ENCODE results near the gene GRK5. TPM values are rescaled to one million over a fixed set of nuclear protein-coding genes. Genes with fewer than 3 reads are reported as not detected.
A peak's percentile ranks its signal among the peaks of the same experiment; 100 is the strongest.
"Not testable (repeated sequence)": the region's sequence is repeated elsewhere in the genome, so short reads cannot be mapped to it uniquely, and the experiment has no call there.

The GRK5 gene
- total RNA-seq, 2 donors from 2014 or later = 4.8 to 10.6 TPM

DNA sequence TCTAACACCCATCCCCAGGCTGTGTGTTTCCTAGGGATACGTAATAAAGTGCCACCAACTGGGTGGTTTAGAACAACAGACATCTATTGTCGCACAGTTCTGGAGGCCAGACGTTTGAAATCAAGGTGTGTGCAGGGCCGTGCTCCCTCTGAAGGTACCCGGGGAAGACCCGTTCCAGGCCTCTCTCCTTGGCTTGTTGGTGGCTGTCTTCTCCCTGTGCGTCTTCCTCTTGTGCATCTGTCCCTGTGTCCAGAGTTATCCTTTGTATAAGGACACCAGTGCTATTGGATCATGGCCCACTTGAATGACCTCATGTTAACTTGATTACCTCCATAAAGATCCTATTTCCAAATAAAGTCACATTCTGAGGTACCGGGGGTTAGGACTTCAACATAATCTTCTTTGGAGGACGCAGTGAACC lies 15.6 kb downstream of the GRK5 start:
- no peaks in the 10 kb centered on the region for H3K9me3 ChIP-seq
- 71% methylated on average over 9 of the region's 9 CpGs for WGBS
- TF ChIP-seq POLR2A (IDR thresholded peaks at IDR 0.05) = no peak
- no peak for TF ChIP-seq POLR2AphosphoS5 (IDR thresholded peaks at IDR 0.05)
- TF ChIP-seq, protein P1, sequence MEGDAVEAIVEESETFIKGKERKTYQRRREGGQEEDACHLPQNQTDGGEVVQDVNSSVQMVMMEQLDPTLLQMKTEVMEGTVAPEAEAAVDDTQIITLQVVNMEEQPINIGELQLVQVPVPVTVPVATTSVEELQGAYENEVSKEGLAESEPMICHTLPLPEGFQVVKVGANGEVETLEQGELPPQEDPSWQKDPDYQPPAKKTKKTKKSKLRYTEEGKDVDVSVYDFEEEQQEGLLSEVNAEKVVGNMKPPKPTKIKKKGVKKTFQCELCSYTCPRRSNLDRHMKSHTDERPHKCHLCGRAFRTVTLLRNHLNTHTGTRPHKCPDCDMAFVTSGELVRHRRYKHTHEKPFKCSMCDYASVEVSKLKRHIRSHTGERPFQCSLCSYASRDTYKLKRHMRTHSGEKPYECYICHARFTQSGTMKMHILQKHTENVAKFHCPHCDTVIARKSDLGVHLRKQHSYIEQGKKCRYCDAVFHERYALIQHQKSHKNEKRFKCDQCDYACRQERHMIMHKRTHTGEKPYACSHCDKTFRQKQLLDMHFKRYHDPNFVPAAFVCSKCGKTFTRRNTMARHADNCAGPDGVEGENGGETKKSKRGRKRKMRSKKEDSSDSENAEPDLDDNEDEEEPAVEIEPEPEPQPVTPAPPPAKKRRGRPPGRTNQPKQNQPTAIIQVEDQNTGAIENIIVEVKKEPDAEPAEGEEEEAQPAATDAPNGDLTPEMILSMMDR (IDR thresholded peaks at IDR 0.05) = no peak
- DNase-seq (ENCODE audit: low spot score) = no peak
- H3K27me3 ChIP-seq (replicated peaks; ENCODE audit: insufficient read depth) = no peaks in the 10 kb centered on the region
- H3K27ac ChIP-seq = peak overlapping the region; percentile 51 to 55
- intact Hi-C loops (cut with DNase I) = no loop called here
- H3K4me3 ChIP-seq = no peak overlapping the region
- no peaks in the 10 kb centered on the region for H3K36me3 ChIP-seq
- H3K4me1 ChIP-seq (replicated peaks) = no peaks in the 10 kb centered on the region

DNA sequence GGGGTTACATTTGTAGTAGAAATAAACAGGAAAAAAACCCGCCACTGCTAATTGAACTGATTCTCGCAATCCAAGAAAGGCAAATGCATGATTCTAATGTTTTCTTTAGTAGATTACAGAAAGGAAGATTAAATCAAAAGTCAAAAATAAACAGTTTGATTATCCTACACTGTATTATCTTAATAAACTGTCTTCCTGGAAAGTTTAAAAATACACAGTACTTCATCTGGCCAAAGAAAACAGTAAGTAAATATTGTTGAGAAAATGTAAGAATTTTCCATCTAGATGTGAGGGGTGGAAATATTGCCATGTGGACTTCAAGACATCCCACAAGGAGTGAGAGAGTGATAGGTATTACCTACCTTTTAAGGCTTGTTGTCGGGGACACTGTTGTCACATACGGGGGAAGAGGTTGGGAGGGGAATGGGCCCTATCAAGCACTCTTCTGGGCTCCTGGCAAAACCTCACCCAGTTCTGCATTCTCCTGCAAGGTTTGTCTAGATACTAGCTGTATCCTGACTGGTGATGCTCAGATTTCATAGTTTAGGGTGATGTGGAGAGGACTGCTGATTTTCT lies 17.8 kb downstream of the GRK5 start:
- Histone ChIP-seq H3K27ac (no peak overlapping the region), H3K4me3 (no peak overlapping the region), H3K9me3 (no peaks in the 10 kb centered on the region), H3K27me3 (replicated peaks; ENCODE audit: insufficient read depth) (no peaks in the 10 kb centered on the region), H3K36me3 (no peaks in the 10 kb centered on the region), H3K4me1 (replicated peaks) (no peaks in the 10 kb centered on the region)
- 71% methylated on average over 4 of the region's 4 CpGs for WGBS
- TF ChIP-seq, protein P1 (IDR thresholded peaks at IDR 0.05) = no peak
- TF ChIP-seq POLR2AphosphoS5 (IDR thresholded peaks at IDR 0.05) (no peak), POLR2A (IDR thresholded peaks at IDR 0.05) (no peak)
- no peak for DNase-seq (ENCODE audit: low spot score)
- intact Hi-C loops (cut with DNase I) = no loop called here

DNA sequence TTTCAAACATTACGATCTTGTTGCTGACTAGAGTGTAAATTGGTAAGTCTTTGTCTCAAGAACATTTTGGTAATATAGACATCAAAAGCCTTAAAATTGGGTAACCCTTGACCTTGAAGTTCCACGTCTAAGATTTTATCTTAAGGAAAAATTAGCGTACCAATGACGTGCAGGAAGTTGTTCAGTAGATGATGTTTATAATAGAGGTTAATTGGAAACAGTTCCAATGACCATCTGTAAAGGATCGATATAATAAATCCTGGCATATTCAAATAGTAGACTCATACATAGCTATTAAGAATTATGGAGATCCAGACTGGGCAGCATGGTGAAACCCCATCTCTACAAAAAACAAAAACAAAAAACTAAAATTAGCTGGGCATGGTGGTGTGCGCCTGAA lies 20.5 kb downstream of the GRK5 start:
- H3K9me3 ChIP-seq = no peaks in the 10 kb centered on the region
- intact Hi-C loops (cut with DNase I) = no loop called here

DNA sequence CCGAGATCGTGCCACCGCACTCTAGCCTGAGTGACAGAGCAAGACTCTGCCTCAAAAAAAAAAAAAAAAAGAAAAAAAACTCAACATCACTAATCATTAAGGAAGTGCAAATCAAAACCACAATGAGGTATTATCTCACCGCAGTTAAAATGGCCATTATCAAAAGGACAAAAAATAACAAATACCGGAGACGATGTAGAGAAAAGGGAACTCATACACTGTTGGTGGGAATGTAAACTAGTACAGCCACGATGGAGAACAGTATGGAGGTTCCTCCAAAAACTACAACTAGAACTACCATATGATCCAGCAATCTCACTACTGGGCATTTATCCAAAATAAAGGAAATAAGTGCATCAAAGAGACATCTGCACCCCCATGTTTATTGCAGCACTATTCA lies 24.3 kb downstream of the GRK5 start:
- H3K27ac ChIP-seq = no peak overlapping the region
- TF ChIP-seq, protein P1 (IDR thresholded peaks at IDR 0.05) = no peak
- TF ChIP-seq POLR2AphosphoS5 (IDR thresholded peaks at IDR 0.05) = no peak
- TF ChIP-seq POLR2A (IDR thresholded peaks at IDR 0.05) = no peak
- 87% methylated on average over 7 of the region's 7 CpGs for WGBS
- no peaks in the 10 kb centered on the region for H3K9me3 ChIP-seq
- no peak for DNase-seq (ENCODE audit: low spot score)
- no peak overlapping the region for H3K4me3 ChIP-seq
- no peaks in the 10 kb centered on the region for H3K4me1 ChIP-seq (replicated peaks)
- H3K27me3 ChIP-seq (replicated peaks; ENCODE audit: insufficient read depth) = no peaks in the 10 kb centered on the region
- intact Hi-C loops (cut with DNase I) = no loop called here
- no peaks in the 10 kb centered on the region for H3K36me3 ChIP-seq

More for the DNA sequence above, 20.5 kb downstream of the GRK5 start:
- WGBS = 88% methylated on average over 6 of the region's 6 CpGs
- Histone ChIP-seq H3K27ac (no peak overlapping the region), H3K36me3 (no peaks in the 10 kb centered on the region), H3K27me3 (replicated peaks; ENCODE audit: insufficient read depth) (no peaks in the 10 kb centered on the region), H3K4me3 (no peak overlapping the region), H3K4me1 (replicated peaks) (no peaks in the 10 kb centered on the region)
- no peak for DNase-seq (ENCODE audit: low spot score)
- TF ChIP-seq POLR2AphosphoS5 (IDR thresholded peaks at IDR 0.05) = no peak
- TF ChIP-seq, protein P1 (IDR thresholded peaks at IDR 0.05) = no peak
- TF ChIP-seq POLR2A (IDR thresholded peaks at IDR 0.05) = no peak

DNA sequence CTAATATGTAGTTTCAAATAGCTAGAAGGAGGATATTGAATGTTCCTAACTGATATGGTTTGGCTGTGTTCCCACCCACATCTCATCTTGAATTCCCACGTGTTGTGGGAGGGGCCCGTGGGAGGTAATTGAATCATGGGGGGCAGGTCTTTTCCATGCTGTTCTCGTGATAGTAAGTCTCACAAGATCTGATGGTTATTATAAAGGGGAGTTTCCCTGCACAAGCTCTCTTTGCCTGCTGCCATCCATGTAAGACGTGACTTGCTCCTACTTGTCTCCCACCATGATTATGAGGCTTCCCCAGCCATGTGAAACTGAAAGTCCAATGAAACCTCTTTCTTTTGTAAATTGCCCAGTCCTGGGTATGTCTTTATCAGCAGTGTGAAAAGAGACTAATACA lies 25.1 kb downstream of the GRK5 start:
- 92% methylated on average over 4 of the region's 4 CpGs for WGBS
- H3K4me3 ChIP-seq; DNase-seq (ENCODE audit: low spot score); H3K9me3 ChIP-seq; H3K27me3 ChIP-seq (replicated peaks; ENCODE audit: insufficient read depth); intact Hi-C loops (cut with DNase I); H3K4me1 ChIP-seq (replicated peaks); H3K36me3 ChIP-seq; H3K27ac ChIP-seq: not testable (repeated sequence)

Measured in prostate gland (tissue), 2 donors.